Stimulated activated CD4-positive, alpha-beta T cell treated with anti-CD3 and anti-CD28 coated beads, TNF-alpha, amount 100 ng/mL, for 48 hours (primary cell): ENCODE data around the gene BTBD7.

Experiments used
- DNase-seq, 3 donors: peaks; one replicate each; pipeline ENCODE4 v3.0.0-alpha.2; 2020; ENCODE audit warnings: low read depth in 3 of 3

BTBD7 gene

GRCh38 chr14:93331002-93331727 lies 1.7 kb downstream of the BTBD7 start:
- DNase-seq = no peak

- DNase-seq = no peak
Measured at GRCh38 chr14:93330609-93331000, 2.2 kb downstream of the BTBD7 start.

GRCh38 chr14:93329965-93330608 lies 2.7 kb downstream of the BTBD7 start:
- no peak for DNase-seq

GRCh38 chr14:93328546-93328945 lies 4.3 kb downstream of the BTBD7 start:
- no peak for DNase-seq

- DNase-seq = no peak
Measured at GRCh38 chr14:93326196-93326595, 6.6 kb downstream of the BTBD7 start.

- DNase-seq = no peak
Measured at GRCh38 chr14:93323600-93324174, 9.1 kb downstream of the BTBD7 start.

- DNase-seq = no peak
Measured at GRCh38 chr14:93322929-93323599, 9.8 kb downstream of the BTBD7 start.

- no peak for DNase-seq
Measured at GRCh38 chr14:93320489-93320888, 12.3 kb downstream of the BTBD7 start.

- DNase-seq = no peak
Measured at GRCh38 chr14:93319958-93320357, 12.9 kb downstream of the BTBD7 start.

GRCh38 chr14:93319494-93319893 lies 13.3 kb downstream of the BTBD7 start:
- DNase-seq = no peak

- no peak for DNase-seq
Measured at GRCh38 chr14:93318927-93319326, 13.9 kb downstream of the BTBD7 start.

- no peak for DNase-seq
Measured at GRCh38 chr14:93317875-93318807, 14.7 kb downstream of the BTBD7 start.

GRCh38 chr14:93317210-93317874 lies 15.5 kb downstream of the BTBD7 start:
- DNase-seq = no peak

GRCh38 chr14:93316716-93317115 lies 16.1 kb downstream of the BTBD7 start:
- DNase-seq = no peak

- DNase-seq = no peak
Measured at GRCh38 chr14:93315575-93315974, 17.3 kb downstream of the BTBD7 start.

- DNase-seq = no peak
Measured at GRCh38 chr14:93311082-93311481, 21.8 kb downstream of the BTBD7 start.

- DNase-seq = no peak
Measured at GRCh38 chr14:93309427-93309966, 23.3 kb downstream of the BTBD7 start.

GRCh38 chr14:93308686-93309345 lies 24.0 kb downstream of the BTBD7 start:
- no peak for DNase-seq

GRCh38 chr14:93306812-93307211 lies 26.0 kb downstream of the BTBD7 start:
- no peak for DNase-seq
